HG02623 (cell line): ENCODE measurements around the gene TGFB1.

ENCODE experiments used
- ATAC-seq: cut with Tn5 transposase; IDR thresholded peaks from one replicate; pipeline ENCODE4 v1.9.1; 2021; ENCODE audit warnings: moderate library complexity; ENCODE audit not compliant: unreplicated experiment

Gene TGFB1

GRCh38 chr19:41323023-41323422 is 30.7 kb downstream of the TGFB1 start:
- no peak for ATAC-seq

- ATAC-seq, result no peak
Measured at GRCh38 chr19:41322451-41322850, 31.3 kb downstream of the TGFB1 start.

GRCh38 chr19:41321600-41322270 is 32.0 kb downstream of the TGFB1 start:
- ATAC-seq, result no peak

GRCh38 chr19:41321204-41321599 is 32.5 kb downstream of the TGFB1 start:
- ATAC-seq, result no peak

GRCh38 chr19:41320568-41320967 is 33.2 kb downstream of the TGFB1 start:
- no peak for ATAC-seq

GRCh38 chr19:41320185-41320518 is 33.6 kb downstream of the TGFB1 start:
- ATAC-seq, result no peak

GRCh38 chr19:41319500-41320184 is 34.1 kb downstream of the TGFB1 start:
- no peak for ATAC-seq

- ATAC-seq, result no peak
Measured at GRCh38 chr19:41318696-41319499, 34.8 kb downstream of the TGFB1 start.

- no peak for ATAC-seq
Measured at GRCh38 chr19:41316306-41316920, 37.3 kb downstream of the TGFB1 start.

- ATAC-seq, result no peak
Measured at GRCh38 chr19:41311613-41312012, 42.1 kb downstream of the TGFB1 start.

- no peak for ATAC-seq
Measured at GRCh38 chr19:41311072-41311471, 42.6 kb downstream of the TGFB1 start.

- peak; percentile 68 for ATAC-seq
Measured at GRCh38 chr19:41310033-41310831, 43.5 kb downstream of the TGFB1 start, which contains the start of gene CCDC97. Gene CCDC97, plus strand, starts transcription at chr19:41310172. Its CDS starts 139 bp downstream, at chr19:41310311.

GRCh38 chr19:41309180-41310032 is 44.3 kb downstream of the TGFB1 start:
- ATAC-seq, result no peak

GRCh38 chr19:41308450-41309179 is 45.1 kb downstream of the TGFB1 start:
- ATAC-seq, result no peak

- no peak for ATAC-seq
Measured at GRCh38 chr19:41307954-41308449, 45.7 kb downstream of the TGFB1 start.

- ATAC-seq, result no peak
Measured at GRCh38 chr19:41307090-41307875, 46.4 kb downstream of the TGFB1 start.

GRCh38 chr19:41305927-41306793 is 47.6 kb downstream of the TGFB1 start:
- ATAC-seq, result no peak
